MM.1S (cell line): ENCODE measurements around the gene UQCRH.

ENCODE experiments used
- DNase-seq: peaks from one replicate; pipeline ENCODE4 v3.0.0-alpha.2; 2015
- H2AFZ ChIP-seq: fragments of 300-600 bp; sonication (generic); 2 replicates; pipeline ENCODE4 v1.6.0; 2016; ENCODE audit warnings: antibody characterized with exemption, low read length
- H3F3A ChIP-seq: fragments of 300-600 bp; sonication (generic); 2 replicates; pipeline ENCODE4 v1.6.1; 2016; ENCODE audit warnings: mild to moderate bottlenecking, antibody characterized with exemption, low read length, moderate library complexity, mixed read lengths; ENCODE audit not compliant: insufficient read depth
- H3K27ac ChIP-seq: fragments of 300-600 bp; sonication (generic); 2 replicates; pipeline ENCODE4 v1.5.1; 2016; ENCODE audit warnings: mild to moderate bottlenecking, low read length
- H3K27me3 ChIP-seq: fragments of 300-600 bp; sonication (generic); replicated peaks from 2 replicates; pipeline ENCODE4 v1.6.0; 2016; ENCODE audit warnings: low read length; ENCODE audit not compliant: insufficient read depth
- H3K36me3 ChIP-seq: fragments of 300-600 bp; sonication (generic); replicated peaks from 2 replicates; pipeline ENCODE4 v1.6.1; 2016; ENCODE audit warnings: mild to moderate bottlenecking, low read length, mixed read lengths; ENCODE audit not compliant: insufficient read depth
- H3K4me1 ChIP-seq: fragments of 300-600 bp; sonication (generic); 2 replicates; pipeline ENCODE4 v1.6.1; 2016; ENCODE audit warnings: low read length, mixed read lengths
- H3K4me2 ChIP-seq: fragments of 300-600 bp; sonication (generic); 2 replicates; pipeline ENCODE4 v1.6.0; 2016; ENCODE audit warnings: low read depth, low read length
- H3K4me3 ChIP-seq: fragments of 300-600 bp; sonication (generic); 2 replicates; pipeline ENCODE4 v1.5.1; 2016; ENCODE audit warnings: low read length, mixed read lengths
- H3K79me2 ChIP-seq: fragments of 300-600 bp; sonication (generic); 2 replicates; pipeline ENCODE4 v1.6.1; 2016; ENCODE audit warnings: mixed run types, low read length, mixed read lengths
- H3K9ac ChIP-seq: fragments of 300-600 bp; sonication (generic); 2 replicates; pipeline ENCODE4 v1.6.1; 2016; ENCODE audit warnings: low read length, mixed read lengths
- H3K9me2 ChIP-seq: fragments of 300-600 bp; sonication (generic); replicated peaks from 2 replicates; pipeline ENCODE4 v1.6.1; 2016; ENCODE audit warnings: mild to moderate bottlenecking, low read length, mixed read lengths; ENCODE audit not compliant: insufficient read depth
- H3K9me3 ChIP-seq: fragments of 300-600 bp; sonication (generic); replicated peaks from 2 replicates; pipeline ENCODE4 v1.6.1; 2016; ENCODE audit warnings: mild to moderate bottlenecking, low read length, mixed read lengths; ENCODE audit not compliant: insufficient read depth
- H4K20me1 ChIP-seq: fragments of 300-600 bp; sonication (generic); 2 replicates; pipeline ENCODE4 v1.6.1; 2016; ENCODE audit warnings: mild to moderate bottlenecking, low read length, moderate library complexity, mixed read lengths; ENCODE audit not compliant: insufficient read depth
- CTCF ChIP-seq: fragments of 300-600 bp; sonication (generic); IDR thresholded peaks from 2 replicates; pipeline ENCODE4 v1.5.1; 2016; ENCODE audit warnings: antibody characterized with exemption, low read length, mixed read lengths
- EZH2 ChIP-seq: fragments of 300-600 bp; sonication (generic); optimal IDR thresholded peaks from 2 replicates; pipeline ENCODE3; 2017; ENCODE audit warnings: low read depth, mild to moderate bottlenecking, antibody characterized with exemption, low read length, mixed read lengths
- EZH2phosphoT487 ChIP-seq: fragments of 300-600 bp; sonication (generic); IDR thresholded peaks from 2 replicates; pipeline ENCODE4 v1.6.1; 2018; ENCODE audit warnings: antibody characterized with exemption, low read length

The UQCRH gene

GRCh38 chr1:46303872-46304326, 401 bp downstream of the UQCRH start:
- Histone ChIP-seq H4K20me1 (peaks cover 26% of the 10 kb centered on the region), H3K36me3 (peaks cover 4% of the 10 kb centered on the region), H3K4me2 (peak overlapping the region; percentile 66; the same call in 1 of the 2 replicates), H3K4me3 (peak overlapping the region; percentile 81), H3K27ac (peak overlapping the region; percentile 74), H2AFZ (peak overlapping the region; percentile 35; the same call in 1 of the 2 replicates), H3K9me3 (no peaks in the 10 kb centered on the region), H3K9ac (peak overlapping the region; percentile 95), H3K27me3 (no peaks in the 10 kb centered on the region), H3K4me1 (no peaks in the 10 kb centered on the region), H3K79me2 (peaks cover 95% of the 10 kb centered on the region), H3K9me2 (no peaks in the 10 kb centered on the region), H3F3A (peaks cover 12% of the 10 kb centered on the region)
- DNase-seq: no peak
- peak; percentile 3; the same call in 1 of the 2 replicates for TF ChIP-seq CTCF
- no peak for TF ChIP-seq EZH2phosphoT487

- Histone ChIP-seq H2AFZ (no peak overlapping the region), H3K27ac (no peak overlapping the region), H3K4me2 (peak overlapping the region; percentile 52; the same call in 1 of the 2 replicates), H3F3A (peaks cover 12% of the 10 kb centered on the region), H3K79me2 (peaks cover 90% of the 10 kb centered on the region), H3K9me2 (no peaks in the 10 kb centered on the region), H3K4me3 (peak overlapping the region; percentile 13; the same call in 1 of the 2 replicates), H3K9me3 (no peaks in the 10 kb centered on the region), H3K4me1 (no peaks in the 10 kb centered on the region), H3K9ac (no peak overlapping the region), H3K36me3 (peaks cover 6% of the 10 kb centered on the region), H3K27me3 (no peaks in the 10 kb centered on the region), H4K20me1 (peaks cover 29% of the 10 kb centered on the region)
- TF ChIP-seq CTCF (no peak), EZH2 (no peak), EZH2phosphoT487 (no peak)
- no peak for DNase-seq
Observed at GRCh38 chr1:46306159-46306530, 2.6 kb downstream of the UQCRH start.

- no peak overlapping the region for H3K4me3 ChIP-seq
- no peaks in the 10 kb centered on the region for H3K4me1 ChIP-seq
- H3K36me3 ChIP-seq: peaks cover 10% of the 10 kb centered on the region
- H3K27me3 ChIP-seq: no peaks in the 10 kb centered on the region
- H3K79me2 ChIP-seq: peaks cover 76% of the 10 kb centered on the region
- H4K20me1 ChIP-seq: peaks cover 29% of the 10 kb centered on the region
- TF ChIP-seq EZH2phosphoT487: no peak
- TF ChIP-seq CTCF: no peak
- TF ChIP-seq EZH2: no peak
- no peaks in the 10 kb centered on the region for H3K9me3 ChIP-seq
- DNase-seq: no peak
- H3K27ac ChIP-seq: no peak overlapping the region
- H2AFZ ChIP-seq: no peak overlapping the region
- H3K4me2 ChIP-seq: no peak overlapping the region
- H3K9me2 ChIP-seq: no peaks in the 10 kb centered on the region
- H3K9ac ChIP-seq: no peak overlapping the region
- peaks cover 2% of the 10 kb centered on the region; the same call in 1 of the 2 replicates for H3F3A ChIP-seq
Observed at GRCh38 chr1:46309401-46310159, 6.1 kb downstream of the UQCRH start.
